Renal cortex interstitium (tissue), 11 donors: ENCODE results near the gene TFR2. TPM values are rescaled to one million over a fixed set of nuclear protein-coding genes. Genes with fewer than 3 reads are reported as not detected.

ENCODE experiments used
- DNase-seq, 11 donors: peaks; one replicate each; pipeline ENCODE4 v3.0.0-alpha.2; 2013; ENCODE audit warnings: low read depth in 9 of 11, low spot score in 4 of 11; ENCODE audit errors: extremely low read depth in 1 of 11
- polyA plus RNA-seq, 3 donors: library from polyadenylated mRNA; unstranded; fragments of 120-200 nt; gene quantifications; one replicate each; pipeline ENCODE4 v1.2.1, GENCODE V29; 2013; ENCODE audit not compliant: insufficient read length in 3 of 3

TFR2 gene
- polyA plus RNA-seq, 3 donors: 0.95 to 1.1 (median 0.98) TPM

DNA sequence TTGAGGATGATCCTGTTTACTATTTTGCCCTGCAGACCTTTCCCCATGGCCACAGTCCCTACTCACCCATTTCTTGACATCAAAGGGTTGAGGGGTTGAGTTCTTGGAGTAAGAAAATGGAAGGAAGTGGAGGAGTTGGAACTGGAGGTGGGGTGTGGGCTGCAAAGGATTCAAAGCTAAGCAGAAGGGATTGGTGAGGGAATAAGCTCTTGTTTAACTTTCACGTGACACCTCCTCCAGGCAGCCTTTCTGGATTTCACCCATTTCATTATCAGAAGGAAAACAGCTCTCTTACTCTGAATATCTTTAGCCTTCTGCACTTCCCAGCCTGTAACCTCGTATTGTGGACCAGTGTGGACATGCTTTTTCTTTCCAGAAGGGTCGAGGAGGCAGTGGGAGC is 15.3 kb downstream of the TFR2 start:
- no peak for DNase-seq

DNA sequence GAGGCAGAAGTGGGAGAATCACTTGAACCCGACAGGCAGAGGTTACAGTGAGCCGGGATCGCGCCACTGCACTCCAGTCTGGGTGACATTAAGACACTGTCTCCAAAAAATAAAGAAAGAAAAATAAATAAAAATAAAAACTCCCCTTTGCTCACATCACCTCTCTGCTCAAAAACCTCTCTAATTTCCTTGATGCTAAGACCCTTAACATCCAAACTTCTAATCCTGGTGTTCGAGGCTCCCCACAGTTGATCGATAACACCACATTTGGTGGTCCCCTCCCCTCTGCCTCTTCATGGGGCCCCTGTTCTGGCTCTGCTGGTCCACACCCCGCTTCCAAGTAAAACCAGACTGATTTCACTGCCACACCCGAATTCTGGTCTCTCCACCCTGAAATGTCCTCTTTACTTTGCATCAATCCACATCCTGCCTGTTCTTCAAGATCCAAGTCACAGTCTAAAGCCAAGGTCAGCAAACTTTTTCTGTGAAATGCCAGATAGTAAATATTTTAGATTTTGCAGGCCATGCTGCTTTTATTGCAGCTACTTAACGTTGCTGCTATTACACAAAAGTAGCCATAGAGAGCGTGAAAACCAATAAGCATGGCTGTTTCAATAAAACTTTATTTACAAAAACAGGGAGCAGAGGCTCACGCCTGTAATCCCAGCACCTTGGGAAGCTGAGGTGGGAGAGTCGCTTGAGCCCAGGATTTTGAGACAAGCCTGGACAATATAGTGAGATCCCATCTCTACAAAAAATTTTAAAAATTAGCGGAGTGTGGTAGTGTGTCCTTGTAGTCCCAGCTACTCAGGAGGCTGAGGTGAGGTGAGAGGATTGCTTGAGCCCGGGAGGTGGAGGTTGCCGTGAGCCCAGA is 17.2 kb downstream of the TFR2 start:
- DNase-seq: no peak

DNA sequence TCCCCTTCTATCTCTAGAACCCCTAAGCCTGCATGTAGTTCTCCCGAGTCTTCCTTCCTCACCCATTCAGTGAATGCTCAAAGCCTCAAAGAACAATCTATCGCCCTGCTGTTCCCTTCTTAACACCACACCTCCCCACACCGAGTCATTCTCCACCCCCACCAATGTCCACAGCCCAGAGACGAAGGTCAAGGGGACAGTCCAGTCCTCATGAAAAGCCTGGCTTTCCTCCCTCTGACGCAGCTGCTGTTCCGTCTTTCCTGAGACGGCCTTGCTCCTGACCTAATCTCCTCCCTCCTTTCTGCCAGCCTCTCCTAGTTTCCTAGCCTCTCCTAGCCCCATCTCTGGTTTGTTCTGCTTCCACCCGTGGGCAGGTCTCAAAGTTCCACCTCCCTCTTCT is 19.8 kb downstream of the TFR2 start:
- no peak for DNase-seq

DNA sequence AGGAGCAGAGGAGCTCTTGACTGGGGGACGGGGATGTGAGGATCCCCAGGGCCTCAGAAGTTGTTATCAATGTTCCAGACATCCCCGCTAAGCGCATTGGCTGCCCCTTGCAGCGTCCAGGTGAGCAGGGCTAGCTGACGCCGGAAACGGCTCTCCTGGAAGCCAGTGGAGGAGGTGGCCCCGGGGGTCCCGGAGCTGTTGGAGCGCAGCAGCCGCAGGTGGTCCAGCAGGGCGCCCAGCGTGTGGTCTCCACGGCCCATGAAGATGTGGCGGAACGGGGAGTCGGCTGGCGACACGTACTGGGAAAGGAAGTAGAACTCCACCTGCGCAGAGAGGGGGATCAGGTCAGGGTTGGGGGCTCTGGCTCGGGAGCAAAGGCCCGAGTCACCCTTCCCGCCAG is 20.5 kb downstream of the TFR2 start:
- DNase-seq: no peak

DNA sequence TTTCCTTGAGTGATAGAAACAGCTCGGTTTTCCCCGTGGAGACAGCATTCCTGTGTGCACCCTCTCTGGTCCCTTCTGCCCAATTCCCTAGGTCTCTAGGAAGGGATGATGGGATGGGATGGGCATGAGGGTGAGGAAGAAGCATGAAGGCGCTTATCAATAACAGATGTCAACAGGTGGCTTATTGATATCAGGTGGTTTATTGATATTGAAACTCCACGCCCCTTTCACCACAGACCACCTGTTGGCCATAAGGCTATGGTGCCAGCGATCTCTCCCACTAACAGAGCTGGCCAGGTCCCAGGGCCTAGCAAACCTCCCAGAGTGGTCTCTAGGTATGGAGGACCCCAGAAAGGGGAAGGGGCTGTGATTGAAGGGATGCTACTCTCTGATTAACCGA is 21.1 kb downstream of the TFR2 start:
- no peak for DNase-seq

DNA sequence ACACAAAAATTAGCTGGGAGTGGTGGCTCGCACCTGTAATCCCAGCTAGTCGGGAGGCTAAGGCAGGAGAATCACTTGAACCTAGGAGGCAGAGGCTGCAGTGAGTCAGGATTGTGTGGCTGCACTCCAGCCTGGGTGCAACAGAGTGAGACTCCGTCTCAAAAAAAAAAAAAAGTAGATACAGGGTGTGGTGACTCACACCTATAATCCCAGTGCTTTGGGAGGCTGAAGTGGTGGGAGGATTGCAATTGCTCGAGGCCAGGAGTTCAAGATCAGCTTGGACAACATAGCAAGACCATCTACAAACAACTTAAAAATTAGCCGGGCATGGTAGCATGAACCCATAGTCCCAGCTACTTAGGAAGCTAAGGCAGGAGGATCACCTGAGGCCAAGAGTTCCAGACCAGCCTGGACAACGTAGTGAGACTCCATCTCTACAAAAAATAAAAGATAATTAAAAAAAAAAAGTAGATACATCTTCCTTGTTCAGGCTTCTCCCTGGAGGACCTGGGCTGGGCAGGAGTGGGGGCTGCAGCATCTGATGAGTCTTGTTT is 27.0 kb downstream of the TFR2 start:
- no peak for DNase-seq

- no peak for DNase-seq
These were observed 27.8 kb downstream of the TFR2 start for GRCh38 chr7:100613412-100614175.

DNA sequence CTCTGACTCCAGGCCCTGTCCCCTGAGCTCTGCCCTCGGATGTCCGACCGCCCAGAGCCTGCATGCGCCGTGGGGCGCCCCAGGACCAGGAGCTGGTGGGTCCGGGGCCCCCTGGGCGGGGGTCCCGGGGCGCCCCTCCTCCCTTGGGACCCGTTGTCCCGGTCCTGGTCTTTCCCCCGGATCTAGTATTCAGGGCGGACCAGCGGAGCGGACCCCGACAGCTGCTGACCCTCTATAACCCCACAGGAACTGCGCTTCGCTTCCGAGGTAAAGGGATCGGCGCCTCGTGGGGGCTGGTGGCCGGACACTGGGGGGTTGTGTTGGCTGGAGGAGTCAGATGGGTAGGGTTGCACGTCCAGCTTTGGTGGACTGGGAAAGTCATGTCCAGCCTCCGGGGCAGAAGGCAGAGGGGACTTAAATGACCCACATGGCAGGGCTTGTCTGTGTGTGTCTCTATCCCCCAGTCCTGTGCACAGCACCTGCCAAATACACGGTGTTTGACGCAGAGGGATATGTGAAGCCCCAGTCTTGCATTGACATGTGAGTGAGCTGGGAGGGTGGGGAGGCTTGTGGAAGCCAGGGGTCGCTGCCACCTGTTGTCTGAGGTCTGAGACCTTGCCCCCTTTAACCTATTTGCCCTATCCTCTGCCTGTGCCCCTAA is 28.5 kb downstream of the TFR2 start:
- no peak for DNase-seq

DNA sequence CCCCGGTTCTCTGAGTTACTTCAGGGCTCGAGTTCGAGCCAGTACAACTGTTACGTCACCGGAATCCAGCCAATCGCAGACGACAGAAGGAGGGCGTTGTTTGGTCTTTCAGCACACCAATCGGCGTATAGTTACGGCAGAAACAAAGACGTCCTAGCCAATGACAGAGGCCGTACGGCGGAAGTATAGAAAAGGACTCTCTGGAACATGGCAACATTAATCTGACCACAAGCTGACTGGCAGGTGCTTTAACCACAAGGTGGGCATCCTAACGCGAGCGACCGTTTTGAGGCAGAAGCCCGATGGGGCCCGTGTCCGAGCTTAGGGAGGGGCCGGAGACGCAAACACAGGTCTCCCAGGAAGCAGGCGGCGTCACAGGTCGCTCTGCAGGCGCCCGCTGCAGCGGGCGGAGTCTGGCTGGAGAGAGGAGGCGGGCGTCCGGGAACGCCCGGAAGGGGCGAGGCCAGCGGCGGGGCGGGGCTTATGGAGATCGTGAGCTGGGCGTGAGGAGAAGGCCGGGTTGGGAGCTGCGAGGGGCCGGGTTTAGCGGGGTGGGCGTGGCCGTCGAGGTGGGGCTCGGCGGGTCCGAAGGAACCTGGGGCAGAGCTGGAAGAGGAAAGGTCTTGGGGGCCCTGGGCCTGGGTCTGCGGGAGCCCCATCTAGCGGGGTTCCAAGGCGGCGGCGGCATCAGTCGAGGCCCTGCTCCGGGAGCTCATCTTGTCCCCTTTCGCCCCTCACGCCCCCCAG is 29.2 kb downstream of the TFR2 start, which contains the start of gene MOSPD3:
Gene MOSPD3 (plus strand): TSS at position 558 of the 747 bp plus-strand sequence. CDS start 252 bp downstream, outside the sequence.
- peak; percentile 98 to 100 (median 100) for DNase-seq

DNA sequence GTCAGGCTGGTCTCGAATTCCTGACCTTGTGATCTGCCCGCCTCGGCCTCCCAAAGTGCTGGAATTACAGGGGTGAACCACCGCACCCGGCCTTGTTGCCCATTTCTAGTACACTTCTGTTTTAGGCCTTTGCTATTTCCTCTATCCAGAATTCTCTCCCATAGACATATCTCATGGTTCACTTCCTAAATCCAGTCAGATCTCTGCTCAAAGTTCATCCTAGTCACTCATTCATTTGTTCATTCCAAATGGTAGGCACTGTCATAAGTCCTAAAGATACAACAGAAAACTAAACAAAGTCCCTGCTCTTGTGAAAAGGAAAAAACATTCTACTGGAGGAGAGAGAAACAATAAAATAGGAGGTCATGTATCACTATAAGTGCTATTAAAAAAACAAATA is 31.4 kb downstream of the TFR2 start:
- DNase-seq: no peak

DNA sequence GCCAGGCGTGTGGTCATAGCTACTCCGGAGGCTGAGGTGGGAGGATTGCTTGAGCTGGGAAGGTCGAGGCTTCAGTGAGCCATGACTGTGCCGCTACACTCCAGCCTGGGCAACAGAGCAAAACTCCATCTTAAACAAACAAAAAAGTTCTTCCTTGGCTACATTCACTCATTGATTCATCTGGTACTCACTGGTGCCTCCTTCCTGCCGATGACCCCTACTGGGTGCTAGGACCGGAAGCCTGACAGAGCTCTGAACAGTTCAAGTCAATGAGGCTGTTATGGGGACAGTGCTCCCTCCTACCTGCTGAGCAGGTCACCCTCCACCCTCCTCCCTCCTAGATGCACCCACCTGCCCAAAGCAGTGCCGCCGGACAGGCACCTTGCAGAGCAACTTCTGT is 34.2 kb downstream of the TFR2 start:
- no peak for DNase-seq

DNA sequence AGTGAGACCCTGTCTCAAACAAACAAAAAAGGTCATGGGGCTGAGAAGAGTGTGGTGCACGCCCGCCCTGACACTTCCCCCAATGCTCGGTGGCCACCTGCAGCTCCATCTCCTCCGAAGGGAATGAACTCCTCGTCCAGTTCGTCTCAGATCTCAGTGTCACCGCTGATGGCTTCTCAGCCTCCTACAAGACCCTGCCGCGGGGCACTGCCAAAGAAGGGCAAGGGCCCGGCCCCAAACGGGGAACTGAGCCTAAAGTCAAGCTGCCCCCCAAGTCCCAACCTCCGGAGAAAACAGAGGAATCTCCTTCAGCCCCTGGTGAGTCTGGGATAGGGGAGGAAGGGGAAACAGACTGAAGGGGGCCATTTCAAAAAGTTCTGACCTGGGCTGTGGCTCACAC is 35.0 kb downstream of the TFR2 start:
- no peak for DNase-seq

DNA sequence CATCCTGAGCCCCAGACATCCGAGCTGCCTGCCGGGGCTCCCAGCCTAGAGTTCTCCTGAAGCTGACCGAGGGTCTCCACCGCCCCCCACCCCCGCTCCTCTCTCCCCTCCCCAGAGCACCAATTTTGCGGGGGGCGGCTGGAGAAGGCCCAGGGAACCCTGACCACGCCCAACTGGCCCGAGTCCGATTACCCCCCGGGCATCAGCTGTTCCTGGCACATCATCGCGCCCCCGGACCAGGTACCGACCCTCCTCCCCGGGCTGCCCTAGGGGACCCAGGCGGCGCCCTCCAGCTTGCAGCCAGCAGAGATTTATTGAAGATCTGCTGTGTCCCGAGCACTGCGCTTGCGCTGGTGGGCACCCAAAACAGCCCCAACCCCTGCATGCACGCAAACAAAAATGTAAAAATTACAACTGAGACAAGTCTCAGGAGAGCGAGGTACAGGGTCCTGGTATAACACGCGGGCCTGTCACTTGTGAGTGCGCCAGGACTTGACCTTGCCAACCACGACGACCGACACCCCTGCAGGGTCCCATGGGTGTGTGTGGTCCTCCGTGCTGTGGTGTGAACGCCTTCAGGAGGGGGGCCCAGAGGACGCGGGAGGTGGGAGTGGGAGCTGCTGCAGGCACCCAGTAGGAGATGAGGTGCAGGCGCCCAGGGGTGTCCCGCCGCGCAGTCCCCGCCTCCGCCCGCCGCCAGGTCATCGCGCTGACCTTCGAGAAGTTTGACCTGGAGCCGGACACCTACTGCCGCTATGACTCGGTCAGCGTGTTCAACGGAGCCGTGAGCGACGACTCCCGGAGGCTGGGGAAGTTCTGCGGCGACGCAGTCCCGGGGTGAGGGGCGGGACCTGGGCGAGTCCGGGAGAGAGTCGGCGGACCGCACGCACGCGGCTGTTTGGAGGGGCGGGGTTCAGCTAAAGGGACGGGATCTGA is 36.1 kb downstream of the TFR2 start:
- no peak for DNase-seq

DNA sequence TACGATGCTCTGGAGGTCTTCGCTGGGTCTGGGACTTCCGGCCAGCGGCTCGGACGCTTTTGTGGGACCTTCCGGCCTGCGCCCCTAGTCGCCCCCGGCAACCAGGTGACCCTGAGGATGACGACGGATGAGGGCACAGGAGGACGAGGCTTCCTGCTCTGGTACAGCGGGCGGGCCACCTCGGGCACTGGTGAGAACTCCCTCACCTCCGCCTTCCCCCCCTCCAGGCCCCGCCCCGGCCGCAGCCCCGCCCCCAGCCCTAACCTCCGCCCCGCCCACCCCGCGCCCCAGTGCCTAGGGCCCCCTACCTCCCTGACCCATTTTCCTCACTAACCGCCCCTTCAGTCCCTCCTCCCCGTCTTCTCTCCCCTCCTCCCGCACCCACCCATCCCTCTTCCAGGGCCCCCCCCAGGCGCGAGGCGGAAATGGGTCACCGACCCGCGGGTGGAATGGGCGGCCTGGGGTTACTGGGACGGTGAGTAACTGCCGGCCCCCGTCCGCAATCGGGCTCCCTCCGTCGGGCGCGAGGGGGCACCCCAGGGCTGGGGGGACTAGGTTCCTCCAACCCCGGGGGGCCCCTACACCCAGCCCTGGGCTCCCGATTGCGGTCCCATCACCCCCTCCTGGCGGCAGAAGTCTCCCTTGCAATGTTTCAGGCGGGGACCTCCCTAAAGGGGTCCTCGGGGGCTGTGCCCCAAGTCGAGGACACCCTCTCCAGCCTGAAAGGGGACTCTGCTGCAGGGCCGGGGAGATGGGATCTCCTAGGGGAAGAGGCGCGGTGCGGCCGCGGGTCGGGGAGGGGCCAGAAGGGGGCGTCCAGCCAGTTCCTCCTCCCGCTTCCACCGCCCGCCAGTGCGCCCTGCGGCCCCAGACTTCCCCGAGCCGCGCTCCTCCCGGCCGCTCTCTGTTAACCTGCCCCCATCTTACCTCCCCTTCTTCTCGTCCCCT is 37.0 kb downstream of the TFR2 start:
- no peak for DNase-seq

GRCh38 chr7:100603726-100604027 is 37.7 kb downstream of the TFR2 start:
- DNase-seq: no peak

DNA sequence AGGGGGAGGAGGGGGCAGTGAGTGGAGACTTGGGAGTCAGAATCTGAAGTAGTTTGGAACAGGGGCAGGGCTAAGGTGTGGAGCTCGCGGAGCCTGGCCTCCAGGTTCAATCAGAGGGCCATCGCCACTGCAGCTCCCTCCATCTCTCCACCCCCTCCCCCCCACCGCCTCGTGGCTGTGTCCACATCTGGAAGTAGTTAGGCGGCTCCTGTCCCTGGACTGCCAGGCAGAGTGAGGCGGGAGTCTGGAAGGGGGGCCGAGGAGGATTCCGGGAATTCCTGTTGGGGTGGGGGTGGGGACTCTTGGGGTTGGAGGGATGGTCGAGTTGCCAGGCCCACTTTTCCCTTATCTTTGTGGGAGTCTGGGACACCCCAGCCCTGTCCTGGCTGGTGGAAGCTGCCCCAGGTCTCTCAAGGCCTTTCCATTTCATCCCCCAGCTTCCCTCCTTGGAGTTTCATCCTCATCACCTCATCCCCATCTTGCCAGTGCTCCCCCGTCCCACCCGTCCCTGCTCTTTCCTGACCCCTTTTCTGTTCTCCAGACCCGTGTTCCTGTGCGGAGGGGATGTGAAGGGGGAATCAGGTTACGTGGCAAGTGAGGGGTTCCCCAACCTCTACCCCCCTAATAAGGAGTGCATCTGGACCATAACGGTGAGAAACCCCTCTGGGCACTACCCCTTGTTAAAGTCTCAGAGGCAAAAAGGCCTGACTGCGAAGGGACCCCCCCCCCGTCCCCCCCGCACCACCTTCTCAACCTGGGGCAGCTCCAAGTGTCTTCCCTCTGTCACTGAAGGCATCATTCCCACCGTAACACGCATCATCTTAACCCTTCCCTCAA is 38.2 kb downstream of the TFR2 start:
- DNase-seq: peak in 2 of 11 donors; percentile 71 to 77
